ENCODE results near the gene TWIST2. TPM values are rescaled to one million over a fixed set of nuclear protein-coding genes. Genes with fewer than 3 reads are reported as not detected.

The TWIST2 gene
- total RNA-seq, 1 experiment from 2014 or later: 0.22 TPM

DNA sequence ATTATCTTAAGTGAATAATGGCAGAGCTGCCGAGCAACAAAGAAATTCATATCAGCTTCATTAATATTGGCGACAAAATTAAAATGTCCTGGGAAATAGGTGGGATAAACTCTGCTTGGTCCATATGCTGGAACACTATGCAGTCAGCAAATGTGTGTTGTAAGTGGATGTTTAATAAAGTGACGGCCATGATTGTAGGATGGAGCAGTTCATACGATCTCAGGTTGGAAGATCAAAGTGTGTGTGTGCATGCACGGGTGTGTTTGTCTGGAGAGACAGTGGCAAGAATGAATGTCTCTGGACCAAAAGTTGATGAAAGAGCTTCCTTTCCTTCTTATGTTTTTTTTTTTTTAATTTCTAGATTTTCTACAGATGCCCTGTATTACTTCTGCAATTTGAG, 14.8 kb downstream of the TWIST2 start:
- Histone ChIP-seq H4K5ac (ENCODE audit: insufficient read length, low read depth, low read length) (no peak overlapping the region), H4K91ac (ENCODE audit: insufficient read length, low read depth, low read length) (no peak overlapping the region), H3K79me2 (ENCODE audit: insufficient read depth, low read length) (no peaks in the 10 kb centered on the region), H2BK120ac (ENCODE audit: low read depth, low read length, poor library complexity, severe bottlenecking) (no peak overlapping the region), H2BK15ac (ENCODE audit: low read depth, low read length) (no peak overlapping the region), H2BK5ac (ENCODE audit: insufficient read length, low read length) (no peak overlapping the region), H4K8ac (replicated peaks; ENCODE audit: insufficient read length, low read depth, low read length) (no peak overlapping the region), H3T11ph (ENCODE audit: low read length) (no peak overlapping the region), H3K18ac (ENCODE audit: insufficient read length, low read depth, low read length) (no peak overlapping the region), H3K4ac (ENCODE audit: low read depth, low read length) (no peak overlapping the region), H2AFZ (ENCODE audit: low read length) (no peak overlapping the region), H4K20me1 (ENCODE audit: control insufficient read depth, insufficient read depth, insufficient read length) (no peaks in the 10 kb centered on the region), H2AK5ac (ENCODE audit: insufficient read length, low read length) (no peak overlapping the region), H3K9me3 (ENCODE audit: control insufficient read depth, low read depth, low read length) (no peaks in the 10 kb centered on the region), H2BK12ac (ENCODE audit: insufficient read length, low read depth, low read length) (no peak overlapping the region), H3K4me2 (ENCODE audit: insufficient read depth, insufficient read length, low read length) (no peak overlapping the region), H2BK20ac (ENCODE audit: low read depth, low read length, poor library complexity, severe bottlenecking) (no peak overlapping the region), H3K4me1 (ENCODE audit: insufficient read depth, low read length) (0 out of 2 replicates have a peak, but pooled peaks cover 2% of the 10 kb centered on the region), H3K27me3 (ENCODE audit: insufficient read depth, low read length) (no peaks in the 10 kb centered on the region), H3K14ac (ENCODE audit: insufficient read depth, low read length) (no peak overlapping the region), H3K79me1 (ENCODE audit: insufficient read depth, low read depth, low read length, poor library complexity, severe bottlenecking) (no peaks in the 10 kb centered on the region), H3K23ac (ENCODE audit: insufficient read length, low read depth, low read length) (no peak overlapping the region), H3K23me2 (ENCODE audit: insufficient read length, low read depth, low read length, poor library complexity, severe bottlenecking) (no peaks in the 10 kb centered on the region), H3K27ac (ENCODE audit: insufficient read length, low read depth, low read length) (no peak overlapping the region), H3K56ac (ENCODE audit: insufficient read length, low read depth, low read length) (no peak overlapping the region), H3K9ac (ENCODE audit: extremely low read depth, insufficient read length, low read length) (no peak overlapping the region)
- TF ChIP-seq, protein P1, sequence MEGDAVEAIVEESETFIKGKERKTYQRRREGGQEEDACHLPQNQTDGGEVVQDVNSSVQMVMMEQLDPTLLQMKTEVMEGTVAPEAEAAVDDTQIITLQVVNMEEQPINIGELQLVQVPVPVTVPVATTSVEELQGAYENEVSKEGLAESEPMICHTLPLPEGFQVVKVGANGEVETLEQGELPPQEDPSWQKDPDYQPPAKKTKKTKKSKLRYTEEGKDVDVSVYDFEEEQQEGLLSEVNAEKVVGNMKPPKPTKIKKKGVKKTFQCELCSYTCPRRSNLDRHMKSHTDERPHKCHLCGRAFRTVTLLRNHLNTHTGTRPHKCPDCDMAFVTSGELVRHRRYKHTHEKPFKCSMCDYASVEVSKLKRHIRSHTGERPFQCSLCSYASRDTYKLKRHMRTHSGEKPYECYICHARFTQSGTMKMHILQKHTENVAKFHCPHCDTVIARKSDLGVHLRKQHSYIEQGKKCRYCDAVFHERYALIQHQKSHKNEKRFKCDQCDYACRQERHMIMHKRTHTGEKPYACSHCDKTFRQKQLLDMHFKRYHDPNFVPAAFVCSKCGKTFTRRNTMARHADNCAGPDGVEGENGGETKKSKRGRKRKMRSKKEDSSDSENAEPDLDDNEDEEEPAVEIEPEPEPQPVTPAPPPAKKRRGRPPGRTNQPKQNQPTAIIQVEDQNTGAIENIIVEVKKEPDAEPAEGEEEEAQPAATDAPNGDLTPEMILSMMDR (conservative IDR thresholded peaks at IDR 0.05): no peak
- H3K9me3 Mint-ChIP-seq: no peaks in the 10 kb centered on the region
- no CpG with 5 or more reads among the region's 5 CpGs for WGBS (ENCODE audit: extremely low coverage, insufficient read length, low lambda C conversion rate)
- peaks cover 10 to 11% of the 10 kb centered on the region in 2 experiments for H3K4me1 Mint-ChIP-seq
- H3K36me3 Mint-ChIP-seq (ENCODE audit: insufficient read depth in 1 of 3, low read depth in 3 of 3): peaks cover 0 to 1% (median 0%) of the 10 kb centered on the region in 3 experiments; a peak in 1 of 7 replicates
- H3K27me3 Mint-ChIP-seq (ENCODE audit: low read depth): peaks cover 39% of the 10 kb centered on the region
- no peak overlapping the region for H3K4me3 Mint-ChIP-seq
- no peak for DNase-seq
- no peak overlapping the region; a peak in 1 of 7 replicates for H3K27ac Mint-ChIP-seq

Data from H9 (cell line).